Cardiac fibroblast (primary cell): Measurements from ENCODE around the gene ZNF100.

Source experiments
- DNase-seq, 2 donors: peaks; one replicate each; pipeline versions ENCODE4 v3.0.0 to v3.0.0-alpha.2; 2010; ENCODE audit warnings: low read depth in 2 of 2
- H3K4me3 ChIP-seq, 2 donors: replicated peaks in 1 of 2; 1 replicate in 1 of 2; 2 replicates in 1 of 2; pipeline ENCODE4 v1.5.1; 2011; ENCODE audit warnings: low read depth in 2 of 2, low read length in 2 of 2, mild to moderate bottlenecking in 2 of 2, moderate library complexity in 1 of 2
- CTCF ChIP-seq: IDR thresholded peaks from one replicate; pipeline ENCODE4 v1.5.1; 2011; ENCODE audit warnings: low read depth, mild to moderate bottlenecking, low read length, inconsistent platforms

Gene ZNF100

GRCh38 chr19:21697698-21698097 is 69.7 kb downstream of the ZNF100 start:
- no peak for TF ChIP-seq CTCF
- no peak for DNase-seq
- no peak overlapping the region for H3K4me3 ChIP-seq

GRCh38 chr19:21694171-21694906 is 73.0 kb downstream of the ZNF100 start:
- no peak for DNase-seq
- TF ChIP-seq CTCF, result no peak
- H3K4me3 ChIP-seq, result no peak overlapping the region

GRCh38 chr19:21693399-21693798 is 74.0 kb downstream of the ZNF100 start:
- TF ChIP-seq CTCF, result no peak
- no peak overlapping the region for H3K4me3 ChIP-seq
- DNase-seq, result no peak

GRCh38 chr19:21691661-21692060 is 75.7 kb downstream of the ZNF100 start:
- H3K4me3 ChIP-seq, result no peak overlapping the region
- TF ChIP-seq CTCF, result no peak
- DNase-seq, result no peak

GRCh38 chr19:21688464-21688863 is 78.9 kb downstream of the ZNF100 start:
- DNase-seq, result no peak
- TF ChIP-seq CTCF, result no peak
- no peak overlapping the region for H3K4me3 ChIP-seq

- DNase-seq, result no peak
- no peak for TF ChIP-seq CTCF
- H3K4me3 ChIP-seq, result no peak overlapping the region
Observed at GRCh38 chr19:21680671-21681070, 86.7 kb downstream of the ZNF100 start.

- H3K4me3 ChIP-seq, result no peak overlapping the region
- TF ChIP-seq CTCF, result no peak
- DNase-seq, result no peak
Observed at GRCh38 chr19:21680026-21680425, 87.4 kb downstream of the ZNF100 start.
